CD14-positive monocyte (primary cell): Measurements from ENCODE around the gene SDF2. TPM values are rescaled to one million over a fixed set of nuclear protein-coding genes. Genes with fewer than 3 reads are reported as not detected.
A peak's percentile ranks its signal among the peaks of the same experiment; 100 is the strongest.

Experiments
- DNase-seq, 3 donors: peaks; one replicate each; pipeline ENCODE4 v3.0.0-alpha.2; 2011 to 2022
- H2AFZ ChIP-seq: 2 replicates; pipeline ENCODE4 v1.6.0; 2012; ENCODE audit warnings: mild to moderate bottlenecking, low read depth, low read length, inconsistent platforms; ENCODE audit not compliant: insufficient read depth, poor library complexity, severe bottlenecking
- H3K27ac ChIP-seq, 2 donors: 1 replicate in 1 of 2; 2 replicates in 1 of 2; pipeline ENCODE4 v1.5.1; 2012 to 2013; ENCODE audit warnings: low read length in 2 of 2, control low read depth in 1 of 2, inconsistent platforms in 1 of 2, low read depth in 1 of 2, mild to moderate bottlenecking in 1 of 2
- H3K27me3 ChIP-seq, 2 donors: one replicate each; pipeline versions ENCODE4 v1.6.0 to v1.6.1; 2011 to 2013; ENCODE audit warnings: low read length in 2 of 2; ENCODE audit not compliant: control insufficient read depth in 2 of 2, insufficient read depth in 2 of 2
- H3K36me3 ChIP-seq, 2 donors: replicated peaks in 1 of 2; 1 replicate in 1 of 2; 2 replicates in 1 of 2; pipeline versions ENCODE4 v1.5.1 to v1.6.1; 2012 to 2013; ENCODE audit warnings: low read length in 2 of 2, control low read depth in 1 of 2, inconsistent platforms in 1 of 2, mild to moderate bottlenecking in 1 of 2; ENCODE audit not compliant: insufficient read depth in 2 of 2, control insufficient read depth in 1 of 2
- H3K4me1 ChIP-seq, 2 donors: 1 replicate in 1 of 2; 2 replicates in 1 of 2; pipeline versions ENCODE4 v1.5.1 to v1.6.1; 2012 to 2013; ENCODE audit warnings: low read length in 2 of 2, control low read depth in 1 of 2, inconsistent platforms in 1 of 2, mild to moderate bottlenecking in 1 of 2, moderate library complexity in 1 of 2; ENCODE audit not compliant: insufficient read depth in 2 of 2, control insufficient read depth in 1 of 2
- H3K4me2 ChIP-seq: replicated peaks from 2 replicates; pipeline ENCODE3; 2012; ENCODE audit warnings: low read length, moderate library complexity, mild to moderate bottlenecking; ENCODE audit not compliant: poor library complexity, severe bottlenecking; ENCODE audit errors: extremely low read depth
- H3K4me3 ChIP-seq, 3 experiments: fragments of 200-600 bp in 1 of 3; sonication (generic) in 1 of 3; replicated peaks in 1 of 3; 1 replicate in 2 of 3; 2 replicates in 1 of 3; pipeline ENCODE4 v1.5.1; 2011 to 2013; ENCODE audit warnings: low read length in 3 of 3, mild to moderate bottlenecking in 3 of 3, control low read depth in 2 of 3, low read depth in 2 of 3, inconsistent platforms in 1 of 3, moderate library complexity in 1 of 3
- H3K79me2 ChIP-seq: 2 replicates; pipeline ENCODE4 v1.6.0; 2012; ENCODE audit warnings: mild to moderate bottlenecking, control low read depth, inconsistent platforms, low read length, moderate library complexity; ENCODE audit not compliant: insufficient read depth
- H3K9ac ChIP-seq: 2 replicates; pipeline ENCODE4 v1.6.0; 2017; ENCODE audit warnings: low read length, mild to moderate bottlenecking; ENCODE audit not compliant: insufficient read depth, poor library complexity, severe bottlenecking
- H3K9me3 ChIP-seq, 2 donors: replicated peaks in 1 of 2; 1 replicate in 1 of 2; 2 replicates in 1 of 2; pipeline versions ENCODE4 v1.5.1 to v1.6.1; 2012 to 2013; ENCODE audit warnings: low read length in 2 of 2, control low read depth in 1 of 2; ENCODE audit not compliant: control insufficient read depth in 1 of 2, insufficient read depth in 1 of 2
- H4K20me1 ChIP-seq: 2 replicates; pipeline ENCODE4 v1.6.0; 2012; ENCODE audit warnings: mild to moderate bottlenecking, low read length, control low read depth, moderate library complexity; ENCODE audit not compliant: insufficient read depth
- H3K27ac Mint-ChIP-seq, 7 donors: one replicate each; pipeline ENCODE4 v1.8.0; 2020; ENCODE audit warnings: mild to moderate bottlenecking in 7 of 7, mixed read lengths in 7 of 7, moderate library complexity in 6 of 7, inconsistent platforms in 2 of 7
- H3K27me3 Mint-ChIP-seq, 3 donors: one replicate each; pipeline ENCODE4 v1.8.0; 2021 to 2022; ENCODE audit warnings: low read depth in 3 of 3, mild to moderate bottlenecking in 3 of 3, mixed read lengths in 3 of 3, moderate library complexity in 3 of 3, inconsistent platforms in 1 of 3
- H3K36me3 Mint-ChIP-seq, 2 donors: one replicate each; pipeline ENCODE4 v1.8.0; 2020; ENCODE audit warnings: mixed read lengths in 2 of 2, inconsistent platforms in 1 of 2, mild to moderate bottlenecking in 1 of 2
- H3K4me1 Mint-ChIP-seq: one replicate; pipeline ENCODE4 v1.8.0; 2020; ENCODE audit warnings: mild to moderate bottlenecking, mixed read lengths
- H3K4me3 Mint-ChIP-seq, 2 donors: one replicate each; pipeline ENCODE4 v1.8.0; 2020; ENCODE audit warnings: mild to moderate bottlenecking in 2 of 2, mixed read lengths in 2 of 2, moderate library complexity in 1 of 2
- H3K9me3 Mint-ChIP-seq, 7 donors: one replicate each; pipeline ENCODE4 v1.8.0; 2020 to 2022; ENCODE audit warnings: mixed read lengths in 7 of 7, mild to moderate bottlenecking in 6 of 7, moderate library complexity in 6 of 7, inconsistent platforms in 2 of 7
- WGBS: methylation state at CpG from one replicate; pipeline ENCODE4 v1.1.5; 2013; ENCODE audit warnings: missing lambda C conversion rate; ENCODE audit not compliant: insufficient coverage; 5-methylcytosine and 5-hydroxymethylcytosine counted together
- intact Hi-C, 2 donors: fragments of 100-400 bp; cut with micrococcal nuclease; formaldehyde crosslinking; loops; one replicate each; pipeline versions ENCODE4 v1.15.0 to v1.15.1; 2023
- polyA plus RNA-seq, 3 donors: library from polyadenylated mRNA; depleted of rRNA in 1 of 3; unstranded in 2 of 3; stranded (reverse) in 1 of 3; fragments of 300-500 nt in 2 of 3; fragments of >200 nt in 1 of 3; fragmentation: Illumina TruSeq in 2 of 3; gene quantifications; 1 replicate in 2 of 3; 2 replicates in 1 of 3; pipeline ENCODE4 v1.2.3, GENCODE V29; 2012 to 2021
- TF ChIP-seq, protein P1 (sequence below): fragments of 200-600 bp; IDR thresholded peaks from one replicate; pipeline ENCODE4 v1.8.0; 2022; ENCODE audit warnings: antibody characterized with exemption, mild to moderate bottlenecking

SDF2 gene
- polyA plus RNA-seq, 3 donors, result 52.9 to 103 (median 84.5) TPM

DNA sequence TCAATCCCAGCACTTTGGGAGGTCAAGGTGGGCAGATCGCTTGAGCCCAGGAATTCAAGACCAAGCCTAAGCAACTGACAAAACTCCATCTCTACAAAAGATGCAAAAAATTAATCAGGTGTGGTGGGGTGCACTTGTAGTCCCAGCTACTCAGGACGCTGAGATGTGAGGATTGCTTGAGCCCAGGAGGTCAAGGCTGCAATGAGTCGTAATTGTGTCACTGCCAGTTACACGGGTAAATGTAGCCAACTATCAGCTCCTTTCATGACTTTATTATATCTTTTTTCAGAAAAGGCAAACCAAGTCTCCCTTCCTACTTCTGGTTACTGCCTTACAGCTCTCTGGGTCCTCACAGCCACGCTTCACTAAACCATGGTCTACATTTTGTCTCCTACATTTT is 4.0 kb downstream of the SDF2 start:
- Histone ChIP-seq H3K9ac (no peak overlapping the region), H3K27me3 (no peaks in the 10 kb centered on the region), H3K27ac (no peak overlapping the region), H3K36me3 (peaks cover 31 to 58% of the 10 kb centered on the region in 2 donors), H3K9me3 (no peaks in the 10 kb centered on the region), H3K79me2 (peaks cover 90% of the 10 kb centered on the region), H4K20me1 (peaks cover 36% of the 10 kb centered on the region), H3K4me2 (no peak overlapping the region), H2AFZ (no peak overlapping the region), H3K4me1 (peaks cover 11 to 16% of the 10 kb centered on the region in 2 donors), H3K4me3 (no peak overlapping the region)
- intact Hi-C loops, result no loop called here
- H3K9me3 Mint-ChIP-seq, result peaks cover 0 to 7% (median 2%) of the 10 kb centered on the region in 7 donors
- H3K4me1 Mint-ChIP-seq, result peaks cover 15% of the 10 kb centered on the region
- no peak for DNase-seq
- peak overlapping the region in 1 of 7 donors; percentile 26 for H3K27ac Mint-ChIP-seq
- no peak overlapping the region for H3K4me3 Mint-ChIP-seq
- TF ChIP-seq, protein P1, sequence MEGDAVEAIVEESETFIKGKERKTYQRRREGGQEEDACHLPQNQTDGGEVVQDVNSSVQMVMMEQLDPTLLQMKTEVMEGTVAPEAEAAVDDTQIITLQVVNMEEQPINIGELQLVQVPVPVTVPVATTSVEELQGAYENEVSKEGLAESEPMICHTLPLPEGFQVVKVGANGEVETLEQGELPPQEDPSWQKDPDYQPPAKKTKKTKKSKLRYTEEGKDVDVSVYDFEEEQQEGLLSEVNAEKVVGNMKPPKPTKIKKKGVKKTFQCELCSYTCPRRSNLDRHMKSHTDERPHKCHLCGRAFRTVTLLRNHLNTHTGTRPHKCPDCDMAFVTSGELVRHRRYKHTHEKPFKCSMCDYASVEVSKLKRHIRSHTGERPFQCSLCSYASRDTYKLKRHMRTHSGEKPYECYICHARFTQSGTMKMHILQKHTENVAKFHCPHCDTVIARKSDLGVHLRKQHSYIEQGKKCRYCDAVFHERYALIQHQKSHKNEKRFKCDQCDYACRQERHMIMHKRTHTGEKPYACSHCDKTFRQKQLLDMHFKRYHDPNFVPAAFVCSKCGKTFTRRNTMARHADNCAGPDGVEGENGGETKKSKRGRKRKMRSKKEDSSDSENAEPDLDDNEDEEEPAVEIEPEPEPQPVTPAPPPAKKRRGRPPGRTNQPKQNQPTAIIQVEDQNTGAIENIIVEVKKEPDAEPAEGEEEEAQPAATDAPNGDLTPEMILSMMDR, result no peak
- H3K36me3 Mint-ChIP-seq, result peaks cover 52 to 63% of the 10 kb centered on the region in 2 donors
- WGBS, result no CpG with 5 or more reads among the region's 5 CpGs
- peaks cover 0 to 2% (median 0%) of the 10 kb centered on the region in 3 donors for H3K27me3 Mint-ChIP-seq

DNA sequence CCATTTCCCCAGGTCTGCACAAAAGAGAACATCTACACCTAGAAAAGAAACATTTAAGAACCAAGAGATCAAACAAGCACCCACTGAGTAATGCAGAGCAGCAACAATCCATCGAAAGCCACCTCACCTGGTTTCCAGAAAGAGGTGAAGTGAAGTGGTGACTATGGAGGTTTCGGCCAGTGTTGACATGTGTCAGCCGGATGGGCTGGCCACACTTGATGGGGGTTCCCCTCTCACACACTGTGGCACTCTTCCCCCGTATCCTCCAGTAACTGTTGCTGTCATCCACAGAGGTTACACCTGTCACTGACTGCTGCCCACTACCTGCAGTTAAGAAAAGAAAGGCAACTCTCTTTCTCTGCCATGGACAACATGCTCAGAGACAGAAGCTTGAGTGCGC is 6.5 kb downstream of the SDF2 start:
- Histone ChIP-seq H3K4me3 (no peak overlapping the region), H3K27me3 (no peaks in the 10 kb centered on the region), H4K20me1 (peaks cover 47% of the 10 kb centered on the region), H3K9ac (no peak overlapping the region), H3K79me2 (peaks cover 83% of the 10 kb centered on the region), H3K36me3 (peaks cover 52 to 84% of the 10 kb centered on the region in 2 donors), H3K4me1 (no peaks in the 10 kb centered on the region), H2AFZ (no peak overlapping the region), H3K27ac (peak overlapping the region in 1 of 2 donors; percentile 20), H3K4me2 (no peak overlapping the region), H3K9me3 (no peaks in the 10 kb centered on the region)
- H3K36me3 Mint-ChIP-seq, result peaks cover 62 to 77% of the 10 kb centered on the region in 2 donors
- TF ChIP-seq, protein P1, result no peak
- H3K27ac Mint-ChIP-seq, result peak overlapping the region in 1 of 7 donors; percentile 3
- WGBS, result no CpG with 5 or more reads among the region's 5 CpGs
- intact Hi-C loops, result no loop called here
- no peaks in the 10 kb centered on the region for H3K27me3 Mint-ChIP-seq
- peaks cover 0 to 7% (median 0%) of the 10 kb centered on the region in 7 donors for H3K9me3 Mint-ChIP-seq
- DNase-seq, result no peak
- H3K4me3 Mint-ChIP-seq, result no peak overlapping the region
- peaks cover 2% of the 10 kb centered on the region for H3K4me1 Mint-ChIP-seq
